GM18870 (cell line): ENCODE data around the gene AXIN1.
"Not testable (repeated sequence)": the region's sequence is repeated elsewhere in the genome, so short reads cannot be mapped to it uniquely, and the experiment has no call there.

Source experiments
- ATAC-seq: cut with Tn5 transposase; IDR thresholded peaks from one replicate; pipeline ENCODE4 v1.9.1; 2021; ENCODE audit warnings: moderate library complexity; ENCODE audit not compliant: unreplicated experiment

Gene AXIN1

GRCh38 chr16:370979-371514, 18.5 kb upstream of the AXIN1 start:
- ATAC-seq, result no peak

DNA sequence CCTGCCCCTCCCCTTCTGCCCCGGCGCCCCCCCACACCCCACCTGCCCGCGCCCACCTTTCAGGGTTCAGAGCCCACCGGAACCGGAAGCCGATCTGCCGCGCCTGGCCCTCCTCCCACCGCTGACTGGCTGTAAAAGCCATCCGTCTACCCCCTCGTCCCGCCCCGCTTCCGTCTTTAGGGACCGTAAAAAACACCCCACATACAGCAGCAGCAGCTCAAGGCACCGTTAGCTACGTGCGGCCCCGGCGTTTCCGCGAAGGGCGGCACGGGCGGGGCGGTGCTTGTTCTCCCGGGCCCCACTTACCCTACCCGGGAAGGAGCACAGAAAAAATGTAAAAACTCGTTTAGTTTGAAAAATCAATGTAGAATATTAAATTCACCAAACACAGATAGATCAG, 17.9 kb upstream of the AXIN1 start, which contains the start of gene MRPL28:
MRPL28 (minus strand) TSS at position 96 of the 400 bp plus-strand sequence. CDS start 320 bp downstream, outside the sequence.
- ATAC-seq, result peak; percentile 63

- no peak for ATAC-seq
Measured at GRCh38 chr16:369866-370436, 17.4 kb upstream of the AXIN1 start.

DNA sequence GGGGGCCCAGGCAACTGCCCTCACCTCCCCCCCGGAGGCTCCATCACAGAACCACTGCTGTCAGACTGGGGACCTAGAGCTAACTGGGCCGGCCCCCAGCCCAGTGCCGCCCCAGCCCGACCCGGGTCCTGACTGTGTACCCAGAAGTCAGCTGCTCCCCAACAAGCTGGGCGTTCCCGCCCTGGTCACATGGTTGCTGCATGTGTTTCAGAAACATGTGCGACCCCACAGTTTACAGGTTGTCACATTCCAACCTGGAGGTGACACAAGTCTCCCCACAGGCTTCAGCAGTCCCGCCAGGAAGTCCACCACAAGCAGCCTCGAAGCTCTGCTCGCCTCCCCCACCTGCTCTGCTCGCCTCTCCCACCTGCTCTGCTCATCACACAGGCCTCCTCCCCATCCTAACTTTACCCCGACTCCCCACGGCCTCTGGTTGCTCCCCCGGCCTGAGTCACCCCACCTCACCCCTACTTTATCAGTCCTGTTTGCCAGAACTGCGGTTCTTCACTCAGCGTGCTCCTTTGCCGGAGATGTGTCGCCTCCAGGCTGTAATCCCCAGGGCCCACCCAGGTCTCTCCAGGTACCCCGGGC, 16.8 kb upstream of the AXIN1 start:
- ATAC-seq, result no peak

- ATAC-seq, result no peak
Measured at GRCh38 chr16:368388-369158, 16.1 kb upstream of the AXIN1 start.

DNA sequence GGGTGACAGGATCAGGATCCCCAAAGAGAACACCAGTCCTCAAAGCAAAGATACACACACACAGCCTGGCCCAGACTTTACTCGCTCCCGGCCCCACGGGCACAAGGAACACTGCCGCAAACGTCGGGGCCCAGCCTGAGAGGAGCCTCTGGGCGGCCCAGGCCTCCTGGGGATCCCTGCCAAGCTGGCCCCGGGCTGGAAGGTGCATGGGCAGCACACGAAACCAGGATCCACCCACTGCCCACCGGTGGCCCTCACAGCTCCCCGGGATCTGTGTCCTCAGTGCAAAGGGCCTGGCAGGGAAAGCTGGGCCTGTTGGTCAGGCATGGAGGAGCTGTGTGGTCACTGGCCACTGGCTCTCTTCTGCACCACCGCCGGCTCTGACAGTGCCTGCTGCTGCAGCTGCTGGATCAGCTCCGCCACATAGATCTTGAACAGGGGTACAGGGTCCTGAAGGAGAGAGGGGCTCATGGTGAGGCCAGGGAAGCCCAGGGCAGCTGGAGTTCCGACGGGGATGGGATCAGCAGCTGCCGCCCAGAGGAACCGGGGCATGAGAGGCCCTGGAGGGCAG, 14.9 kb upstream of the AXIN1 start:
- no peak for ATAC-seq

DNA sequence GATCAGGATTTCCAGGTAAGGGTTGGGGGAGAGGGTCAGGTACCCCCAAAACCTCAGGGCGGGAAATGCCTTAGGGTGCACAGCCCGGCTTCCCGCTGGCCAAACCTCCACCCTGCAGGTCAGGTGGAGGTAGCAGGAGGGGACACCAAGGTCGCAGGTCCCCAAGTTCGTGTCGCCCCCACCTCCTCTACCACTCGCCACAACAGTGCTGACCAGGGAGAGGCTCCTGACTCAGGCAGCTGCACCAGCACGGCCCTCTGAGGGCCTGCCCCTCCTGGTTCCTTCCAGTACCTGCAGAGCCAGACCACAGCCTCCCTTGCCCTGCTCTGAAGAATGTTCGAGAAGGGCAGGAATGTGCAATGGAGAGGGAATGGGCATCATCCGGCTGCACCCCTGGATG, 14.0 kb upstream of the AXIN1 start:
- ATAC-seq, result no peak

- no peak for ATAC-seq
Measured at GRCh38 chr16:364595-365491, 12.3 kb upstream of the AXIN1 start.

DNA sequence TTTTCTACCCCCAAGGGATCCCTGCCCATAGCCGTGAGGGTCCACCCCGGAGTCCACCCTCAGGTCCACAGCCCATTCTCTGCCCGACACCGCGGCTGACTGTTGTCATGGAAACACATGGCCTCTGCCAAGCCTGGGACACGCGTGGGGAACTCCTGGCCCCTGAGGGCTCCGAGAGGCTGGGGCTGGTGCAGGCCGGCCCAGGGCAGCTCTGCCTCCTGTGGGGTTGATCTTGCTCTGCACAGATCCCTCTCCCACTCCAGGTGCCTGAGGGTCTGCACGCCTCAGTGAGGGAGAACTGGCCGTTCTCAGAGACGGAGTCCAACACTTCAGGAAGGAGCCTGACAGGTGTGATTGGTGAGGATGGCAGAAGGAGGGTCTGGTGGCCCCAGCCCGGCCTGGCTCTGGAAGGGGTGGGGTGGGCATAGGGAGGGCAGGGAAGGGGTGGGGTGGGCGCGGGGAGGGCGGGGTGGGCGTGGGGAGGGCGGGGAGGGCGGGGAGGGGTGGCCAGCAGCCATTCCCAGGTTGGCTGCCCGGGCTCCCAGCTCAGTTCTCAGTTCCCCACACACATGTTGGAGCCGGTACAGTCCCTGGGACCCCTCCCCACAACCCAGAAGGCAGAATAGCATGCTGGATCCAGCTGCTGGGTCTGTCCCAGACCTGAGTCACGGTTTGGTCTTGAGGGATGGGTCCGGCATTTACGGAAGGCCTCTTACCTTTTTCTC, 11.4 kb upstream of the AXIN1 start:
- no peak for ATAC-seq

DNA sequence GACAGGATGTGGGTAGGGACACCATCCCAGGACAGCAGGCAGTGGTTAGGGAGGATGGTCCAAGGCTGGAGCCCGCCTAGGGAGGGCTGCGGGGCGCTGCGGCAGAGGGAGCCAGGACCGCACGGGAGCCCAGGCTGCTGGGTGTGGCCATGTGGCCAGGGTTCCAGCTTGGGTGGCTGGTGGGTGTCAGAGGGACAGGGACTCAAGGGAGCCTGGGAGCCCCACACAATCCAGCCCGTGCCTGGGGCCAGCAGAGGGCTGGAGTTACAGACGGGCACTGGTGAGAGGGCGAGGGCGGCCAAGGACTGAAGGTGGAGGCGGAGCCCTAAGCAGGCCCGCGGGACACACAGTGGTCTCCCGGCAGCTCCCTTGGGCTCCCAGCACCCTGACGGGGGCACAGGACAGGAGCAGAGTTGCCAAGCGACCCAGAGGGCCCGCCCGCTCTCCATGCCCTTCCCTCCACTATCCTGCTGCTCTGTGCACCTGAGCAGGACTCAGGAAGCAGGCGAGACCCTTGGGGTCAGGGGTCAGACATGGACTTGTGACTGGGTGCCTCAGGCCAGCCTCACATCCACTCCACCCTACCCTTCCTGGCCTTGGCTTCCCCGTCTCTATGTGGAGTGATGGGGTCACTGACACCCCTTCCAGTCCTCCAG, 10.7 kb upstream of the AXIN1 start:
- ATAC-seq, result no peak

GRCh38 chr16:362702-362999, 10.1 kb upstream of the AXIN1 start:
- ATAC-seq, result not testable (repeated sequence)

- ATAC-seq, result no peak
Measured at GRCh38 chr16:361872-362701, 9.6 kb upstream of the AXIN1 start.

- no peak for ATAC-seq
Measured at GRCh38 chr16:361341-361871, 8.9 kb upstream of the AXIN1 start.

DNA sequence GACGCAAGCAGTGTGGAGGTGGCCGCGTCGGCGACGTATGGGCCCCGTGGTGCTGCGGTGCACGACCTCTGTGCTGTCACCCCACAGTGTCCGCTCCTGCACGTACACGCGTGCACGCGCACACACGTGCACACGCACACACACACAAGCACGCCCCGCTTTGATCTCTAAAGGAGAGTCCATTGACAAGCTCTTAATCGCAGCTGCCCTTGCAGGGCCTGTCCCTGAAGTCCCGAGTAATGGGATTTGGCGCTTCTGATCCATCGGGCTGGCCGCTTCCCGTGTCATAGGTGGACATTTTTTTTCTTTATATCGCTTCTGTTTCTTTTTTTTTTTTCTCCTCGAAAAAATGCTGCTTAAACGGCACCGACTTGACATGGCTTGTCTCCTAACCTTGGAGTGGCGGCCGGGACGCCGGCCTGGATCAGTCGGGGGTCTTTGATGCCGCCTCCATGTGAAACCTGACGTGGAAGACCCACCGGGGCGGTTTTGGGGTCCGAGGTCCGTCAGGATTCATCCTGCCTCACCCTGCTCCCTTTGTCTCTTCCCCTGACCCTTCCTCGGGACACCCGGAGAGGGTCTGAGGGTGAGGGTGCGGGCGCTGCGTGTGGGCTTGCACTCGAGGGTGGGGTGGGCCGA, 8.3 kb upstream of the AXIN1 start:
- ATAC-seq, result no peak

- no peak for ATAC-seq
Measured at GRCh38 chr16:359871-360697, 7.6 kb upstream of the AXIN1 start.

DNA sequence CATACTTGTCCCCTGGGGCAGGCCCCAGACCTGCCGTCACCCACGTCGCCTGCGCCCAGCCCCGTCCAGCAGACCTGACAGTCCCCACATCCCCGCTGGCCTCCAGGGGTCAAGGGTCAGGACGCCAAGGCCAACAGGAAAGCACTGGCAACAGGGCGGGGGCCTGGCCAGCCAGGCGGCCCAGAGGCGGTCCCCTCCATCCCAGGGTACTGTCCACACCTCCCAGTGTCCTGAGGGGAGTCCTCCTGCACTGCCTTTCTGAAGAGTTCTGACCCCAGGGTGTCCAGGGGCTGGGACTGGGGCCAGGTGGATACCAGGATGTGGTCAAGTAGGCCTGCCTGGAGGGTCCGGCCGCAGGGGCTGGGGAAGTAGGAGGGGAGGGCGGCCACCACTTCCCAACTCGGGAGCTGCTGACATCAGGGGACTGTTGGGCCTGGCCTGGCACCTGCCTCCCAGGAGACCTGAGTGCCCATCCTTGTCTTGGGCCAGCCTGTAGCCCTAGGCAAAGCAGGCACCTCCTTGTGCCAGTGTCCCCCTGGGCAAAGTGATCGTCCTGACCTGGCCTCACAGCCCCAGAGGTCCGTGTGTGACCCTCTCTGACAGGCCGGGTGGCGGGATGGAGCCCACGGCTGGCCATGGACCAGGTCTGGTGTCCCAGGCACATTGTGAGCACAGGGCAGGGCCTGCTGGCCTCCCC, 6.7 kb upstream of the AXIN1 start:
- no peak for ATAC-seq

- ATAC-seq, result no peak
Measured at GRCh38 chr16:356741-357140, 4.2 kb upstream of the AXIN1 start.
